HG02870 (cell line): ENCODE data around the gene TREX2.
"Not testable (repeated sequence)": the region's sequence is repeated elsewhere in the genome, so short reads cannot be mapped to it uniquely, and the experiment has no call there.

Experiments used
- ATAC-seq: cut with Tn5 transposase; IDR thresholded peaks from one replicate; pipeline ENCODE4 v1.9.1; 2021; ENCODE audit warnings: mild to moderate bottlenecking, moderate library complexity; ENCODE audit not compliant: unreplicated experiment

Gene TREX2

GRCh38 chrX:153410888-153411254, 35.0 kb downstream of the TREX2 start:
- no peak for ATAC-seq

DNA sequence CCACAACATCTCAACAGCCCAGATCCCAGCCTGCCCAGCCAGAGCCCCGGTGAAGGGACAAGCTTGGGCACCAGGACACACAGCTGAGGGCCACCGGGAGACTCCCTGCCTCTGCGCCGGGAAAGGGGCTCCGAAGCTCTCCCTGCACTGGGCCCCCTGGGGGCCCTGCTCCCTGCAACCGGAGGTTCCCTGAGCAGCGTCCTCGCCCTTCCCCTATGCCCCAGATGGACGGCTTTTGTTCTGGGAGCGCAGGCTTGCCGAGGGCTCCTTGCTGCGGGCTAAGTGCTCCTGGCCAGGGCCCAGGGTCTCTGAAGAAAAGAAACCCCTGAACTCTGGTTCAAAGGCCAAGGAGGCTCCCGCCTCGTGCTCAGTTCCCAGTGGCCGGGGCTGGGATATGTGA, 35.5 kb downstream of the TREX2 start:
- ATAC-seq: no peak

GRCh38 chrX:153409414-153410101, 36.3 kb downstream of the TREX2 start:
- no peak for ATAC-seq

- ATAC-seq: no peak
Observed at GRCh38 chrX:153408871-153409351, 36.9 kb downstream of the TREX2 start.

DNA sequence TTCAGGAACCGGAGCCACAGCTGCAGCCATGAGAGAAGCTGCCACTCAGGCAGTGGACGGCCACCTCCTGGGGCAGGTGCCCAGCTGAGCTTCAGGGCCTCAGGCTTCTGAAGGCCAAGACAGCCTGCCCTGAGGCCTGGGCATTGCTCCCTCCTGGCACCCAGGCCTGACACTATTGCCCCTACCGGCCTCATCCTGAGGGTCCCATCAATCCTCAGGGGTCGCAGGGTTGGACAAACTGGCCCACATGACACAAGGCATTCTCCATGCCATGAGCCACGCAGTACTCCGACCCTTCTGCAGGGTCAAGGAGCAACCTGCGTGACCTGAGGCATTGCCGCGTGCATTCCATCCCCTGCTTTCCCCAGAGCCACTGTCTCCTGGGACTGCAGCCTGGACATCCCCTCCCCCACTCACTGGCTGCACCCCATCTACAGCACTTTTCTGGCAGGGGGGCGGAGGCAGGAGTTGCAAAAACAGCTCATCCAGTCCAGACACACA, 37.6 kb downstream of the TREX2 start:
- ATAC-seq: no peak

DNA sequence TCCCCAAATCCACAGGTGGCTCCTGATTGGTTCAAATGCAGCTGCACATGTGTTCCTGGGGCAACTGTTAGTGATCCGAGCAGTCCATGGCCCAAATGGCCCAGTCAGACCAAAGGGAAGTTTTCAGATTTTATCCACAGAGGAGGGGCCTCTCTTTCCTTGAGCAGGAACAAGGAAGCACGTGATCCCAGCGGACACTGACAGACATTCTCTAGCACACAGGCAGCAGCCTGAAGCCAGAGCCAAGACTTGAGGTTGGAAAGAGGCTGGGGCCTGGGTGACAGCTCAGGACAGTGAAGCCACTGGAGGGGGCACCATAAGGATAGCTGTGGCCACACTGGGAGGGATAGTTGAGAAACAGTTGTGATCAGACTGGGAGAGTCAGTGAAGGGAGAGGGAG, 38.1 kb downstream of the TREX2 start:
- ATAC-seq: no peak

- ATAC-seq: no peak
Observed at GRCh38 chrX:153406903-153407302, 39.0 kb downstream of the TREX2 start.

GRCh38 chrX:153406011-153406410, 39.8 kb downstream of the TREX2 start:
- ATAC-seq: no peak

DNA sequence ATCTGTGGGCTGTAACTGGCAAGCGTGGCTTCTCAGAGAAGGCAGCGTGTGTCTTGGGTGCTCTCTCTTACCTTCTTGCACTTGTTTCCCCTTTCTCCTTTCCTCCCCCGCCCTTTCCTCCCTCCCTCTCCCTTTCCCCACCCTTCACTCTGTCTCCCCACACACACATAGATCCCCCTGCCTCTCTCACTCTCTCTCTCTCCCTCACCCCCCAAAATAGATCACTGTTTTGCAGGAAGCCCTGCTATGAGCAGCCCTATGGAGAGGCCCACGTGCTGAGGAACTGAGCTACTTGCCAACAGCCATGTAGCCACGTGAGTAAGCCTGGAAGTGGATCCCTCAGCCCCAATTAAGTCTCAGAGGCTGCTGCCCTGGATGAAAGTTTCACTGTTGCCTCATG, 40.4 kb downstream of the TREX2 start:
- ATAC-seq: no peak

GRCh38 chrX:153404333-153404732, 41.5 kb downstream of the TREX2 start:
- ATAC-seq: not testable (repeated sequence)

GRCh38 chrX:153401133-153401764, 44.6 kb downstream of the TREX2 start, which contains the start of gene PNMA6E:
Gene PNMA6E (minus strand): TSS chrX:153401350. CDS start chrX:153398849, 2,501 bp downstream.
- no peak for ATAC-seq

DNA sequence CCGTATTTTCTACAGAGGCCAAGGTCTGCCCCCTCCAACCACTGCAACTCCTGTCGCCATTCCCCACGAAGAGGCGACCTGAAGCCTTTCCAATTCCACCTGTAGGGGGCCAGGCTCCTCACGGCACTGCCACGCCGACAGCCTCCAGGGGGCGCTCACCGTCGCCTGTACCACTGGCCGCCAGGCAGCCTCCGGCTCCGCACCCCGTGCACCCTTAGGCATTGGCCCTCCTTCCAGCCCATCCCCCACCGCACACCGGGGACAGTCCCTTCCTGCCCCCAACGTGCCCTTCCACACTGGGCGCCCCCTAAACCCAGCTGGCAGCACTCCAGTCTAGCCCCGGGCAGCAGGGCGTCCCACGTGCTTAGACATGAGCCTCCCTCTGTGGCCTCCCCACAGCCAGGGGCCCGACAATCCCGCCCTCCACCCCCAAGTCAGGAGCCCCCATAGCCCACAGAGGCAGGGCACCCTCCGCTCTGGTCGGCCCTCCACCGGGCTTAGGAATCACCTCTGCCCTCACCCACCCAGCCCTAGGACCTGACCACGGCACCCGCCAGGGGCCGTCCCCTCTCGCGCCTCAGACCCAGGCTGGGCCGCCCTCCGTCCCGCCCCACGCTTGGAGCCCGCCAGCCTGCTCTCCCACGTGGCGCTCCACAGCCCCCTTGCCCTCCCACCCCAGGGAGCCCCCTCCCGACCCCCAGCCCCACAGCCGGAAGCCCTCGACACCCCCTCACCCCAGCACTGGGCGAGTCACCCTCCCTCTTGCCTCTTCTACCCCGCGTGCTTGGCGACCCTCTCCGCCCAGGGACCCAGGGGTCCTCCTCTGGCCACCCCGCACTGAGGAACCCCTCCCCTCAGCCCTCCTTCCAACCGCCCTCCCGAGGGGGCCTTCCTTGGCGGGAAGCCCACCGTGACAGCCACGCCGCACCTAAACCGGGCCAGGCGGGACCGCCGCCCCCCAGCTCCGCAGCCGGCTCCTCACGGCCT, 45.4 kb downstream of the TREX2 start:
- ATAC-seq: no peak

DNA sequence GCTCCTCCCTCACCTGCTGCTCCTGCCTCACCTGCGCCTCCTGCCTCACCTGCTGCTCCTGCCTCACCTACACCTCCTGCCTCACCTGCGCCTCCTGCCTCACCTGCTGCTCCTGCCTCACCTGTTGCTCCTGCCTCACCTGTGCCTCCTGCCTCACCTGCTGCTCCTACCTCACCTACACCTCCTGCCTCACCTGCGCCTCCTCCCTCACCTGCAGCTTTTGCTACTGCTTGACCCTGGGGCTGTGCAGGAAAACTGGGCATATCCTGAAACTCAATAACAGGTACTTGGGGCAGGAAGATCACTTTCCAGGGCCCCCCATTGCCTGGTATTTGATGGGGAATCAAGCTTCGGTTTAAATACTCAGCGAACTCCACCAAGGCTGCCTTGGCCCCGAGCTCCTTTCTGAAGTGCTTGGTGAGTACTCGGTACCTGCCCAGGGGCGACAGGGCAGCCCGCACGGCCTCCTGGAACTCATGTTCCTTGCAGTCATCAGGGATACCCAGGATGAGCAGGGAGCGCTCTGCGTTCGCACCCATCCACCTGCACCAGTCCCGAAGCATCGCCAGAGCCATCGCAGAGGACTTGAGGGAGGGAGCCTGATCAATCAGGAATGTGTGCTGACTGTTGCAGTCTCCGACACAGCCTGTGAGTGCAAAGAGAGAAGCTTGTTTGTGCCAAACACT, 47.4 kb downstream of the TREX2 start:
- no peak for ATAC-seq

DNA sequence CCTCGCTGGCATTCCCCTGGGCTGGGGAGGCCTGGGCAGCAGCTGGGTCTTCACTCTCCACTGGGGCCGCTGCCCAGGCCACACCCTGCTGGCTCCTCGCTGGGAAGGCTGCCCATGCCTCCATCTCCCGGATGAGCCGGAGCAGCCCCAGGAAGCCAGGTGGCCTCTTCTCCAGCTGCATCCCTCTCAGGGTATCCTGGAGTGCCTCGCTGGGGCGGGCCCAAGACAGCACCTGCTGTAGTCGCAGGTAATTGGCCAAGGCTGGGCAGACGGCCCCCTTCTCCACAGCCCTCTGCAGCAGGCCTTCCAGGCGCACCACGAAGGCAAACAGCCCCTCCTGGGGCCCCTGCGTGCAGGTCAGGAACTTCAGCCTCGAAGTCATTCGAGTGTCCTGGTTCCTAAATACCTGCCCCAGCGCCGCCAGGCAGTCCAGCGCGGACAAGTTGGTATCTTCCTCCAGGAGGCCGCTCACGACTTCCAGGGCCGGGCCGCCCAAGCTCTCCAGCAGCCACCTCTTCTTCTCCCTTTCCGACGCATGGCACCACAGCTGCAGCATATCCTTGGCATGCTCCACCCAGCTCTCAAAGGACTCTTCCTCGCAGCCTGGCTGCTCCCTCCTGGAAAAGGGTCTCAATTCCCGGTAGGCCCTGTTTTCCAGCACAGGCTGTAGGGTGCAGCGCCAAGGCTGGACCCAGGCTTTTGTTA, 48.4 kb downstream of the TREX2 start:
- ATAC-seq: no peak

DNA sequence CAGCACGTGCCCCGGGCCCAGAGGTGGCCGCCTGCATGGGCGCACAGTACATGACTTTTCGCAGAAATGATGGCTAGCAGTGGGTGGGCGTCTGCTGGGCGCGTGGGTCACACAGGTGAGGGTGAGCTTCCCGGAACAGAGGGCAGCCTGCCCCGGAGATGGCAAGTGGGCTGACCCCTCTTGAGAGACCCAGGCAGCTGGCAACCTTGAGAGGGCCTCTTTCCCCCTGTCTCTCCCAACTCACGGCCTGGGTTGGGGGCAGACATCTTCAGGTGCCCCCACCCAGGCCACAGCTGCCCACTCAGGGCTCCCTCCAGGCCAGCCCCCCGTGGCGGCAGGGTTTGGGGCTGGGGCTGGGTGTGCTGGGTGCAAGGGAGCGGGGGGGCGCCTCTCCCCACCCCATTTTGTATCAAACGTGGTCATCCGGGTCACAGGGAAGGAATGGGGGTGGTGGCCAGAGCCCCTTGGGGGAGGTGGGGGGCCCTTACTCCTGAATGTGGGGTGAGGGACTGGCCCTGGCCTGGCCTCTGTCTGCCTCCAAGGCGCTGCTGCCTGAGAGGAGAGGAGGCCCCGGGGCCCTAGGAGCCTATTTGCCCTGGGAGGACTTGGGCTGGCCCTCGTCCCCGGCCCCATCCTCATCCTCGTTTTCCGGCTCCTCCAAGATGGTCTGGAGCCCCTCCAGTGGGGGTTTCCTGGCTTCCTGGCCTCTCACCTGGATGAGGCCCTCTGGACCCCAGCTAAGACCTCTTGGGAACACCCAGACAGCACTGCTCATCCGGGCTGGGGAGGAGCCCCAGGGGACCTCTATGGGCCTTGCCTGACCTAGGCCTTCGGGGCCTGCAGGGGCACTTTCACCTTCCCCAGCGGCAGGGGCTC, 49.3 kb downstream of the TREX2 start:
- no peak for ATAC-seq

DNA sequence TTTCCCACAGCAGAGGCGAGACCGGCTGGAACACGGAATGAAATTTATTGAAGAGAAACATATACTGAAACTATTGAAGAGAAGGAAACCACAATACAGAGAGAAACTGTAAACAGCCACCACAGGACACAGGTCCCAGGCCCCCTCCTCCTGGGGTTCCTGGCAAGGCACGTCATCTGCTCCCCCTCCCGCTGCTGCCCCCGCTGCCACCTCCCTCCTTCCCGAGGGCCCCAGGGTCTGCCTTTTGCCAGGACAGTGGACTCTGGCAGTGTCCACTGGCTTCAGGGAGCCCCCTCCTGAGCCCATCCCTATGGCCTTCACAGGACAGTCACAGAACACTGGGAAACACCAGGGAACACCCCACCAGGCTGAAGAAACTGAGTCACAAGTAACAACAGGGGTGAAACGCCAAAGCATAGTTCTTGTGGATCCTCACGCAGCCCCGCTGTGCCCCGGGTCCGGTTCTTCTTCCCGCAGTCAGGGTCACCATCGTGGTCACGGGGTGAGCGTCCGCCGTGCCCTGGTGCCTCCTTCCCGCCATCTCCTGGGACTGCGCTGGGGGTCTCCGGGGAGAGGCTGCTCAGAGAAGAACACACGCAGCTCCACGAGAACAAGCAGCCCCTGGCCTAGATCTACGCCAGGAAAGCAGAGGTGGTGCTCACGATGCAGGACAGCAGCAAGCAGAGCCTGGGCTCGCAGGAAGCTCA, 50.1 kb downstream of the TREX2 start:
- no peak for ATAC-seq

- no peak for ATAC-seq
Observed at GRCh38 chrX:153394612-153395011, 51.2 kb downstream of the TREX2 start.
